Midbrain (tissue), 1 donor: ENCODE measurements around the gene MCTP1.

Source experiments
- DNase-seq: peaks from one replicate; lab custom pipeline; 2025; lab: John Stamatoyannopoulos, UW

Gene MCTP1

GRCh38 chr5:94810877-94811276, 474.0 kb downstream of the MCTP1 start:
- DNase-seq, result no peak

GRCh38 chr5:94810281-94810680, 474.6 kb downstream of the MCTP1 start:
- DNase-seq, result no peak

GRCh38 chr5:94808497-94808896, 476.4 kb downstream of the MCTP1 start:
- DNase-seq, result no peak

- DNase-seq, result no peak
Observed at GRCh38 chr5:94807985-94808384, 476.9 kb downstream of the MCTP1 start.

GRCh38 chr5:94802450-94802849, 482.4 kb downstream of the MCTP1 start:
- no peak for DNase-seq

GRCh38 chr5:94796586-94796985, 488.3 kb downstream of the MCTP1 start:
- no peak for DNase-seq

- no peak for DNase-seq
Observed at GRCh38 chr5:94793816-94794198, 491.1 kb downstream of the MCTP1 start.

GRCh38 chr5:94793113-94793815, 491.6 kb downstream of the MCTP1 start:
- no peak for DNase-seq

- no peak for DNase-seq
Observed at GRCh38 chr5:94791829-94792228, 493.1 kb downstream of the MCTP1 start.

- DNase-seq, result no peak
Observed at GRCh38 chr5:94788527-94788926, 496.4 kb downstream of the MCTP1 start.

- DNase-seq, result no peak
Observed at GRCh38 chr5:94784536-94785505, 500.1 kb downstream of the MCTP1 start.

GRCh38 chr5:94782383-94782782, 502.5 kb downstream of the MCTP1 start:
- no peak for DNase-seq

- DNase-seq, result no peak
Observed at GRCh38 chr5:94779684-94780083, 505.2 kb downstream of the MCTP1 start.

GRCh38 chr5:94778732-94779131, 506.2 kb downstream of the MCTP1 start:
- no peak for DNase-seq

GRCh38 chr5:94778299-94778698, 506.6 kb downstream of the MCTP1 start:
- no peak for DNase-seq

GRCh38 chr5:94777056-94777880, 507.6 kb downstream of the MCTP1 start:
- DNase-seq, result no peak

- no peak for DNase-seq
Observed at GRCh38 chr5:94776167-94776566, 508.7 kb downstream of the MCTP1 start.

GRCh38 chr5:94775088-94775487, 509.8 kb downstream of the MCTP1 start:
- no peak for DNase-seq

- no peak for DNase-seq
Observed at GRCh38 chr5:94771742-94772141, 513.2 kb downstream of the MCTP1 start.

- DNase-seq, result no peak
Observed at GRCh38 chr5:94769996-94770395, 514.9 kb downstream of the MCTP1 start.

- DNase-seq, result no peak
Observed at GRCh38 chr5:94761786-94762185, 523.1 kb downstream of the MCTP1 start.

- no peak for DNase-seq
Observed at GRCh38 chr5:94761055-94761454, 523.8 kb downstream of the MCTP1 start.
